K562 (cell line): ENCODE data around the gene MX1.

ENCODE experiments used
- POLR2A ChIP-seq: fragments of 450-650 bp; conservative IDR thresholded peaks from 2 replicates; pipeline ENCODE4 v1.6.1; 2016
- ZNF589 ChIP-seq: fragments of 200-800 bp; sonication (Bioruptor generic); IDR thresholded peaks from 2 replicates; pipeline ENCODE4 v1.6.1; 2016; ENCODE audit warnings: low read depth, missing genetic modification characterization, missing compliant biosample characterization
- TF ChIP-seq, protein P1 (sequence below), 3 experiments: IDR thresholded peaks in 2 of 3; conservative IDR thresholded peaks in 1 of 3; 2 replicates each; pipeline ENCODE4 v1.5.1; 2011 to 2012; ENCODE audit warnings: low read length in 3 of 3, mild to moderate bottlenecking in 3 of 3, control low read depth in 2 of 3, improper control_type of control experiment in 1 of 3, inconsistent platforms in 1 of 3, low read depth in 1 of 3, mixed read lengths in 1 of 3, moderate library complexity in 1 of 3; ENCODE audit not compliant: insufficient read depth in 2 of 3
- TF ChIP-seq, protein P2 (sequence below): sonication (generic); formaldehyde crosslinking; IDR thresholded peaks from 2 replicates; pipeline ENCODE4 v1.8.1; 2022; ENCODE audit warnings: missing genetic modification reagents

DNA sequence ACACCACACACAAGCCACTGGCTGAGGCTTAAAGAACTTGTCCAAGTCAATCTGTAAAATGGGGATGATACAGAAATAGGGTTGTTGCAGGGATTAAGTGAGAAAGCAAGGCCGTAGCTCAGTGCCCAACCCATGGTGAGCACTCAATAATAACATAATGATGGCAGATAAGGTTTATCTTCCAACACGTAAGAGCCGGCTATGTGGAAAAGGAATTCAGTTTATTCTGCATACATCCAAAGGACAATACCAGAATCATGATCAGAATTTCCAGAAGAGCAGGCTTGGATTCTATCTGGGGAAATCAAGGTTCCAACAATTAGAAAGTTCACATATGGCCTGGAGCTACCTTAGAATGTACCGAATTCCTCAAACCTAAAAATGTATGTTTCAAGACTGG is 77.3 kb downstream of the MX1 start:
- TF ChIP-seq, protein P1, sequence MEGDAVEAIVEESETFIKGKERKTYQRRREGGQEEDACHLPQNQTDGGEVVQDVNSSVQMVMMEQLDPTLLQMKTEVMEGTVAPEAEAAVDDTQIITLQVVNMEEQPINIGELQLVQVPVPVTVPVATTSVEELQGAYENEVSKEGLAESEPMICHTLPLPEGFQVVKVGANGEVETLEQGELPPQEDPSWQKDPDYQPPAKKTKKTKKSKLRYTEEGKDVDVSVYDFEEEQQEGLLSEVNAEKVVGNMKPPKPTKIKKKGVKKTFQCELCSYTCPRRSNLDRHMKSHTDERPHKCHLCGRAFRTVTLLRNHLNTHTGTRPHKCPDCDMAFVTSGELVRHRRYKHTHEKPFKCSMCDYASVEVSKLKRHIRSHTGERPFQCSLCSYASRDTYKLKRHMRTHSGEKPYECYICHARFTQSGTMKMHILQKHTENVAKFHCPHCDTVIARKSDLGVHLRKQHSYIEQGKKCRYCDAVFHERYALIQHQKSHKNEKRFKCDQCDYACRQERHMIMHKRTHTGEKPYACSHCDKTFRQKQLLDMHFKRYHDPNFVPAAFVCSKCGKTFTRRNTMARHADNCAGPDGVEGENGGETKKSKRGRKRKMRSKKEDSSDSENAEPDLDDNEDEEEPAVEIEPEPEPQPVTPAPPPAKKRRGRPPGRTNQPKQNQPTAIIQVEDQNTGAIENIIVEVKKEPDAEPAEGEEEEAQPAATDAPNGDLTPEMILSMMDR (IDR thresholded peaks at IDR 0.05 in 2 of 3, conservative IDR thresholded peaks at IDR 0.05 in 1 of 3; ENCODE audit: insufficient read depth in 2 of 3, low read depth in 1 of 3, low read length in 3 of 3), result no peak
- TF ChIP-seq, protein P2, sequence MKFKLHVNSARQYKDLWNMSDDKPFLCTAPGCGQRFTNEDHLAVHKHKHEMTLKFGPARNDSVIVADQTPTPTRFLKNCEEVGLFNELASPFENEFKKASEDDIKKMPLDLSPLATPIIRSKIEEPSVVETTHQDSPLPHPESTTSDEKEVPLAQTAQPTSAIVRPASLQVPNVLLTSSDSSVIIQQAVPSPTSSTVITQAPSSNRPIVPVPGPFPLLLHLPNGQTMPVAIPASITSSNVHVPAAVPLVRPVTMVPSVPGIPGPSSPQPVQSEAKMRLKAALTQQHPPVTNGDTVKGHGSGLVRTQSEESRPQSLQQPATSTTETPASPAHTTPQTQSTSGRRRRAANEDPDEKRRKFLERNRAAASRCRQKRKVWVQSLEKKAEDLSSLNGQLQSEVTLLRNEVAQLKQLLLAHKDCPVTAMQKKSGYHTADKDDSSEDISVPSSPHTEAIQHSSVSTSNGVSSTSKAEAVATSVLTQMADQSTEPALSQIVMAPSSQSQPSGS (CRISPR knock-in tag), result no peak
- TF ChIP-seq ZNF589 (CRISPR knock-in tag) (no peak), POLR2A (no peak)
